ENCODE measurements around the gene ITGB1BP1.

DNA sequence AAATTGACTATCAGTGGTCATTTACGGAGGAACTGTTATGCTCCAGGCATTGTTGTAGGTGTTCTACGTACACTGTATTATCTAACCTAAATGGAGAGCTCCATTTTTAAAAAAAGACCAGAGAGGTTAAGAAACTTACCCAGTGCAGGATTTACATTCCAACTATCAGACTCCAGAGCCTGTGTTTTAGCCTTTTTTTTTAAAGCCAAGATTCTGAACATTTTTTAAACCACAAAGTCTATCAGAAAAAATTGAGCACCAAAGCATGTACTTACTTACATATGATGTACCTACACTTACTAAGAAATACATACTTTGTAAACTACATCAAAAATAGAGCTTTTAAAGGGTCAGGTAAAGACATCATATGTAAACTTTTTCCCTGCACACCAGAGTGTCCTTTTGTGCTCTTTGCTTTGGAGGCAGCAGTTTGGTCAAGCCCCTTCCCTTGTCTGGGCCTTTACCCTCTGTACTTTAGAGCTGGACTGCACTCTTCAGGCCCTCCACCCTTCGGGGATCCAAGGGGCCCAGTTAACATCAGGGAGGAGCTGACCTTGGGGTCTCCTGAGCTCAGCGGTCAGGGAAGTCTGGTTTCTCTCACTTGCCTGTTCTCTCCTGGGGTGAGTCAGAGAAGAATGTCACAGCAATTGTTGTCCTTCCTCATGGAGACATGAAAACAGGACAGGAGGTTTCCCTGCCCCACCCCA is 58.4 kb downstream of the ITGB1BP1 start:
- TF ChIP-seq, protein P1, sequence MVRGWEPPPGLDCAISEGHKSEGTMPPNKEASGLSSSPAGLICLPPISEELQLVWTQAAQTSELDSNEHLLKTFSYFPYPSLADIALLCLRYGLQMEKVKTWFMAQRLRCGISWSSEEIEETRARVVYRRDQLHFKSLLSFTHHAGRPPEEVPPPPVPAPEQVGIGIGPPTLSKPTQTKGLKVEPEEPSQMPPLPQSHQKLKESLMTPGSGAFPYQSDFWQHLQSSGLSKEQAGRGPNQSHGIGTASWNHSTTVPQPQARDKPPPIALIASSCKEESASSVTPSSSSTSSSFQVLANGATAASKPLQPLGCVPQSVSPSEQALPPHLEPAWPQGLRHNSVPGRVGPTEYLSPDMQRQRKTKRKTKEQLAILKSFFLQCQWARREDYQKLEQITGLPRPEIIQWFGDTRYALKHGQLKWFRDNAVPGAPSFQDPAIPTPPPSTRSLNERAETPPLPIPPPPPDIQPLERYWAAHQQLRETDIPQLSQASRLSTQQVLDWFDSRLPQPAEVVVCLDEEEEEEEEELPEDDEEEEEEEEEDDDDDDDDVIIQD (CRISPR knock-in tag; IDR thresholded peaks at IDR 0.05; ENCODE audit: low read depth), result no peak
- TF ChIP-seq CTCF (CRISPR knock-in tag; IDR thresholded peaks at IDR 0.05), result no peak
- TF ChIP-seq ZNF292 (CRISPR knock-in tag; IDR thresholded peaks at IDR 0.05; ENCODE audit: borderline replicate concordance, low read depth), result peak; percentile 58; the same call in 1 of the 2 replicates
- TF ChIP-seq SRSF9 (IDR thresholded peaks at IDR 0.05; ENCODE audit: borderline replicate concordance, insufficient read depth, low read depth, low read length, poor library complexity, severe bottlenecking), result no peak
- no peak for TF ChIP-seq SSRP1 (CRISPR knock-in tag; IDR thresholded peaks at IDR 0.05)
- TF ChIP-seq PAX8 (CRISPR knock-in tag; IDR thresholded peaks at IDR 0.05; ENCODE audit: borderline replicate concordance), result no peak
- TF ChIP-seq ZNF326 (CRISPR knock-in tag; IDR thresholded peaks at IDR 0.05; ENCODE audit: borderline replicate concordance), result no peak
- no peak for TF ChIP-seq TAF1 (CRISPR knock-in tag; IDR thresholded peaks at IDR 0.05)

Data from HepG2 (cell line).